GM23248 (cell line): ENCODE data around the gene LRIG1.

Experiments
- EZH2 ChIP-seq: fragments of 200-600 bp; sonication (generic); IDR thresholded peaks from 2 replicates; pipeline ENCODE4 v1.6.1; 2018; ENCODE audit warnings: antibody characterized with exemption, mild to moderate bottlenecking; ENCODE audit not compliant: insufficient read depth, poor library complexity, severe bottlenecking
- EZH2phosphoT487 ChIP-seq: fragments of 200-600 bp; sonication (generic); IDR thresholded peaks from 2 replicates; pipeline ENCODE4 v1.6.1; 2018; ENCODE audit warnings: antibody characterized with exemption, moderate library complexity, mild to moderate bottlenecking, low read depth; ENCODE audit not compliant: insufficient read depth

GRCh38 chr3:66452303-66453011 is 48.4 kb downstream of the LRIG1 start:
- TF ChIP-seq EZH2 (no peak), EZH2phosphoT487 (no peak)
